ENCODE data around the gene HCFC2. TPM values are rescaled to one million over a fixed set of nuclear protein-coding genes. Genes with fewer than 3 reads are reported as not detected.
"Not testable (repeated sequence)": the region's sequence is repeated elsewhere in the genome, so short reads cannot be mapped to it uniquely, and the experiment has no call there.

Gene HCFC2
- total RNA-seq, 1 experiment from 2014 or later = 9.4 TPM

DNA sequence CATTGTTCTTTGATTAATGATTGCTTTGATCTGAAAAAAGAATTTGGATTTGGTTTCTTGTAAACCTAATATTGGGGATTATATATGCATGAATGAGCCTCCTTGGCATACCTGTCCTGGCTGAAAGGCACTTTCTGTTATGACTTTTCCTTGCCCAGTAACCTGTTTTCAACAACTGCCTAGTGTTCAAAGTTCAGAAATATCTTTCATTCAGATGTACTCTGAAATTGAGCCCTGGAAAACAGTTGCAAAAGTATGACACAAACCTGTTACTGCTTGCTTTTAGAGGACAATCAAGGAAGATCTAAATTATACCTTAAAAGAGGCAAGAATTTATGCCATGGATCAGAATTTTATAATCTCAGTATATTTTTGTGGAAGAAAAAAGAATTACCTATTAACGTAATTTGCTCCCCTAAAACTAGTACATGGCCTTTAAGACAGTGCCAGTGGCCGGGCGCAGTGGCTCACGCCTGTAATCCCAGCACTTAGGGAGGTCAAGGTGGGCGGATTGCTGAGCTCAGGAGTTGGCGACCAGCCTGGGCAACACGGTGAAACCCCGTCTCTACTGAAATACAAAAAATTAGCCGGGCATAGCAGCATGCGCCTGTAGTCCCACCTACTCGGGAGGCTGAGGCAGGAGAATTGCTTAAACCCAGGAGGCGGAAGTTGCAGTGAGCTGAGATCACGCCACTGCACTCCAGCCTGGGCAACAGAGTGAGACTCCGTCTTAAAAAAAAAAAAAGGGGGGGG, 50.7 kb downstream of the HCFC2 start:
- DNase-seq (ENCODE audit: low read depth) = not testable (repeated sequence)

DNA sequence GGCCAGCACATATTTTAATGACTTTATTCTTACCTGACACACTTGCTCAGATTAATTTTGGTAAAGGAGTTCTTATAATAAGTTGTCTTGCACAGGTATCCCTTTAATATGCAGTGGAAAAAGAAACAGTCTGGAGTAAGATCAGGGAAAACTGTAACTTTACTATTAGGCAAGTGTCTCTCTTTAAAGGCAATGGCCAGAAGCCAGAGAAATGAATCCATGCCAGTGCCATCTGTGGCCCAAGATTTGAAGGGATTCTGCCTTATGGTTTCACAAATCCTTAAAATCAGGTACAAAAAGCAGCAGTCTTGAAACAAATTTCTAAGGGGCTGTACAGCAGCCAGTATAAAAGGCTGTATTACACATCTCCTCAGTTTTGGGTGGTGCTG, 51.2 kb downstream of the HCFC2 start:
- DNase-seq (ENCODE audit: low read depth) = no peak

DNA sequence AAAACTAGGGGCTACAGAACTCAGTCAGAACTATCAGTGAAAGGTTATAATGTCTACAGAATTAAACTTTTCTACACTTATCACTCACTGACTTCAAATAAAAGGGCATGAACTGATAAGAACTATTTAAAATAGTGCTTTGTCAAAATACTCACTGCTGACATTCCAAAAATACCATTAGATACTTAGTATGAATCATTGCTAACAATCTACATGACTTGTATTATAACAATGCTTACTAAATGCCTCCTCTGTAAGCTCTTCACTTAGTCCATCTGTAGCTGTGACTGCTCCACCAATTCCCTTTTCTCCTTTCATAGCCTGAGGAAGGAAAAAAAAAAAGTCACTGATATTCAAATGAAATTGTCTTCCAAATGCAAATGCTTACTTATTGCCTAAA, 56.7 kb downstream of the HCFC2 start:
- peak; percentile 66 for DNase-seq (ENCODE audit: low read depth)

DNA sequence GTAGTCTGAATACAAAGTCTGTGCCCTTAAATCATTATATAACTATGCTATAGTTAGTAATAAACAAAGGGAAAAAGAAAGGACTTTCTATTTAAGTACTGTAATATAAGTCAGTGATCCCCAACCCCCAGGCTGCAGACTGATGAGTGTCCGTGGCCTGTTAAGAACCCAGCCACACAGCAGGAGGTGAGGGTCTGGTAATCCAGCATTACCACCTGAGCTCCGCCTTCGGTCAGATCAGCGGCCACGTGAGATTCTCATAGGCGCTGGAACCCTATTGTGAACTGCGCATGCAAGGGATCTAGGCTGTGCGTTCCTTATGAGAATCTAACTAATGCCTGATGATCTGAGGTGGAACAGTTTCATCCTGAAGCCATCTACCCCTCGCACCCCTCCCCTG, 58.0 kb downstream of the HCFC2 start:
- no peak for DNase-seq (ENCODE audit: low read depth)

DNA sequence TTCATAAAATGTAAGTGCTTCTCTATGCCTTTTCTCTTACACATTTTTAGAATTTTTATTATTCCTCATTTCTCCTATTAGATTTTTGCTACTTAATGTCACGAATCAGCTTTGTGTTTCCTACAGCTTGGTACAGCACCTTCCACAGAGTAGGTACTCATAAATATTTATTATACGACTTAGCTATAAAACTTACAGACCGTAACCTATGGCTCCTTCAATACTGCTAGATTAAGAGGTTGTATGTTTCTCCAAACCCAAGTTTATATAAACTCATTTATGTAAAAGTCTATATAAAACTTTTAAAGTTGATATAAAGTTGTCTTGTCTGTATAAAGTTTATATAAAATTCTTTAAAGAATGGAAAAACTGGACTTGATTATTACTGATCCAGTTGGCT, 62.2 kb downstream of the HCFC2 start:
- DNase-seq (ENCODE audit: low read depth) = no peak

DNA sequence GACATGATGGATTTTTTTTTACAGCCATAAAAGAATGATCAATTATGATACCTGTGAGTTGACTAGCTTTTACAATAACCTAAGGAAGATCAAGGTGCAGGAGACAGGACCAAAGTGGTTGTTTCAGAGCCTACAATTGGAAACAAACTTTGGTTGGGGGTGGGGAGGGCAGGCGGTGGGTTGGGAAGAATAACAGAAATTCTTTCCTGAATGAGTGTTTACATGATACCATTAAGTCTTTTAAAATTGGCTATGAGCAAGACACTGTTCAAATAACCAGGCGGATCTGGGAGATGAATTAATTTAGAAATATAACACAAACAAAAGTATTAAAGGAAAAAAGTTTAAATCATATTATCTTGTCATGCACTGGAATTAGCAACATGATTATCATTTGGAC, 66.4 kb downstream of the HCFC2 start:
- DNase-seq (ENCODE audit: low read depth) = no peak

DNA sequence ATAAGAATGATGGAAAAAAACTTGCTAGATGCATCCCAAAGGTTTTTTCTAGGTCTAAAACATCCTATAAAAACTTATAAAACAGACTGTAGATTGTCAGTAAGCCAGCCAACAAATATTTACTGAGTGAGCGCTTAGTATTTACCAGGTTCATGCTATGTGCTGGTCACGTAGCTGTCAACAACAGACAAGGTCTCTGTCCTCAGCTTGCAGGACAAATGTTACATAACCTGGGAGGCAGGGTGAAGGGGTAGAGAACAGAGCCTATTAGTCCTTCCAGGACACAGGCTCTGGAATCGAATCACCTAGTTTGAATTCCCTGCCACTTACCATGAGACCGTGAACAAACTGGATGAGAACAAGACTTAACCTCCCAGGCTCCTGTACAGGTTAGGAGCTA, 67.3 kb downstream of the HCFC2 start:
- DNase-seq (ENCODE audit: low read depth) = no peak

DNA sequence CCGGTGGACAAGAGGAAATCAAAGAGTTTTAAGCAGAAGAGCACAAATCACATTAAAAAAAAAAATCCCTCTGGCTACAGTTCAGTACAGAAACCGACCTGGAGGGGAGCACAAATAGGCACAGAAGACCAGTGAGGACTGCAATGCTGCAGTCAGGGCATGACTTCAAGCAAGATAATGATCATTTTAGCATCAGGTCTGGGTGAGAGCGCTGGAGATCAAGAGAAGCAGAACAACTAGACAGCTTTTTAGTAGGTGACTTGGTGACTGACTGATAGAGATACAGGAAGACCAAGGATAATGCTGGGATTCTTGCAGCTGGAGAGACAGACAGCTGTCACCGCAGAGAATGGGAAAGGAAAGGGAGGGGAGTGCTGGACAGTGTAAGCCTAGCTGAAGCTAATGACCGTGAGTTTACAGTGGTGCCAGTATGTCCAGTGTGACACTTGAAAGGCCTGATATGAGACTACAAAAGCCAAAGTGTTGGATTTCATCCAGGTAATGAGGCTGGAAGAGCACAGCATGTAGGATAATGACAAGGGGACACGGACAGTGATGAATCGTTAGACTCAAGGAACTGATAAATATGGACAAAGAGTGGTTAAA, 68.1 kb downstream of the HCFC2 start:
- no peak for DNase-seq (ENCODE audit: low read depth)

DNA sequence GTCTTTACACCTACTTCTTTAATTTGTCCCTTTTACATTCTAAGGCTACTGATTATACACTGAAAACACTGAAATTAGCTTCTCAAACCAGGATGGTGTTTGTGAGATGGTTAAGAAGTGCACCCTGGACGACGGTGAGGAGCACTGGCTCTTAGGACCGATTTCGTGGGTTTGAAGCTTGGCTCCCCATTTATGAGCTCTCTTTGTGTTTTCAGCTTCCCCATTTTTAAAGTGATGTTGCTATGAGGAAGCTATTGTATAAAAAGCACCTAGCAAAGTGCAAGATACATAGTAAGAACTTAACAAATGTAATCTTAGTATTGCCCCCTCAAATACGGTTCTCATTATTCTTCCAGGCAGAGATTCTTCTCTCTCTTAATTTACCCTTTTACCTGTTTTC, 69.0 kb downstream of the HCFC2 start:
- DNase-seq (ENCODE audit: low read depth) = no peak

DNA sequence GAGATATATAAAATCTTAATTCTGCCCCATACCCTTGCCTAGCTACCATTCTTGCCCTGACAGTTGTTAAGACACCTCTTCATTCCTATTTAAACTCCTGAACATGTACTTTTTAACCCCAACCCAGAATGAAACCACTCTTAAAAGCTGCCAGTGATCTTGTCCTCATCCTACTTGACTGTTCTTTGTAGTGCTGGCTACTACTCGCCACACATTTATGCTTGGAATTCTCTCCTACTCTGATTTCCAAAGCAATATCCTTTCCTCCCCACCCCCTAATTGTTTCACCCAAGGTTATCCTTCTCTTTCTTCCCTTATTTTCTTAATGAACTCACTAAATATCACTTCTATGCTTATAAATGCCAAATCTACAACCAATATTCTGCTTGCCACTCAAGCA, 69.5 kb downstream of the HCFC2 start:
- no peak for DNase-seq (ENCODE audit: low read depth)

DNA sequence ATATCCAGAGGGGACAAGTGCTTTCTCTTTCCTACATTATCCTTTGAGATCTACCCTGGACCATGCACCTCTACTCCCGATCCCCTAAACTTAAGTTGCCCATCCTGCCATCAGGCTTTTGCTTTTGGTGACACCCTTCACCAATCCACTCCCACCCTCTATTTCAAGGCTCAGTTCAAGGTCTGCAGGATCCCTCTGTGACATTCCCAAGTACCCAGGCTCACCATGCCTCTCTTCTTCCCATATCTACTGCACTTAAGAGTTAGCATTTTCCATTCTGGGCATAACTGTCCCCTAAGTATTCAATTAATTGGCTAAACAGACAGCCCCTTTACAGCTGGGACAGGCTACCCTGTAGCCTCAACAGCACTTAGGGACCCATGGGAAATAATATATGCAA, 70.6 kb downstream of the HCFC2 start:
- no peak for DNase-seq (ENCODE audit: low read depth)

DNA sequence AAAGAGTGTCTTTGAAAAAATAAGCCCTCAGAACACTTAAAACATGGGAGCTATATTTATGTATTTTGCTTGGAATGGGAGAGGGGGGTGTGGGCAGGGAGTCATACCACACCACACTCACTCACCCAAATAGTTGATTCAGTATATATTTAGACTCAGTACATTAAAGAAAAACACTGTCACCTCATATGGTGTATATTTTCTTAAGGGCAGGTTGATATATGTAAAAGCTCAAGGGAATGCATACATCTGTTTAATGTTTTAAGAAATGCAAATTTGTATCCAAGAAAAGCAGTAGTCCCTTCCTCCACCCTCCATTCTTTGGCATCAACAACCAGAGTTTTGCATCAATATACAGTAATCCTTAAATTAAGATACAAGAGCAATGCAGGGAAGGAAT, 72.2 kb downstream of the HCFC2 start:
- peak; percentile 13 for DNase-seq (ENCODE audit: low read depth)

DNA sequence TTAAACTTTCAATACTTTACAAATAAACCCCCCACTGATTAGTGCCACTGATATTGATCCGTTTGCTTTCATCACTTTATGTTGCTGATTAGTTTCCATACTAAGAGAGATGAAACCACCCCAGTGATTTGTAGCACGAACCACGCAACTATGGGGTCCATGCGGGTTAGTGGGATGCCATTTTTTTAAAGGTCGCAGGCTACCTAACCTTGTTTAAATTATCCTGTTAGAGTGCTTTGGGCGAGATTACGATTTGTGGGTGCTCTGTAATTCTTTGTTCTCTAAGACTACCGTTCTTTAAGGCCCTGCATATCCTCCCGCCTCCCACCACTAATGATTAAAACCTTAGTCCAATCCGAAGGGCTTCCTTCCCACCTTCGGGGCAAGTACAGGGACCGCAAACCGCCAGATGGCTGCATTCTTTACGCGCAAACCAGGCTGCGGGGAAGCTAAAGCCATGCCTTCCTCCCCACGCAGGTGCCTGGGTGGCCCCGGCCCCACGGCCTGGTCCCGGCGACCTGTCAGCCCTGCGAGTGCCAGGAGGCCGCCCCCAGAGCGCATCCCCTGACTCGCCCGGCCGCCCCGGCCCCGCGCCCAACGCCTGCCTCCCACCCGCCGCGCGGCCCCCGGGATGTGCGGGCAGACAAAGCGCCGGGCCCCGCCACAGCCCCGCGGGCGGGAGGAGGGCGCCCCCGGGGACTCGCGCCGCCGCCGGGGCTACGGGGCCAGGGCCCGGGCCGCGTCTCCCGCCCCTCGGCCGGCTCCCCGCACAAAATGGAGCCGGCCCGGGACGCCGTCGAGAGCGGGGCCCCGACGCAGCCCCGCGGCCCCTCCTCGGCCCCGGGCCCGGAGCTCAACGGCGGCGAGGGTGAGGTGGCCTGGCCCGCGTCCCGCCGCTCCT, 72.9 kb downstream of the HCFC2 start:
- peak; percentile 35 for DNase-seq (ENCODE audit: low read depth)

DNA sequence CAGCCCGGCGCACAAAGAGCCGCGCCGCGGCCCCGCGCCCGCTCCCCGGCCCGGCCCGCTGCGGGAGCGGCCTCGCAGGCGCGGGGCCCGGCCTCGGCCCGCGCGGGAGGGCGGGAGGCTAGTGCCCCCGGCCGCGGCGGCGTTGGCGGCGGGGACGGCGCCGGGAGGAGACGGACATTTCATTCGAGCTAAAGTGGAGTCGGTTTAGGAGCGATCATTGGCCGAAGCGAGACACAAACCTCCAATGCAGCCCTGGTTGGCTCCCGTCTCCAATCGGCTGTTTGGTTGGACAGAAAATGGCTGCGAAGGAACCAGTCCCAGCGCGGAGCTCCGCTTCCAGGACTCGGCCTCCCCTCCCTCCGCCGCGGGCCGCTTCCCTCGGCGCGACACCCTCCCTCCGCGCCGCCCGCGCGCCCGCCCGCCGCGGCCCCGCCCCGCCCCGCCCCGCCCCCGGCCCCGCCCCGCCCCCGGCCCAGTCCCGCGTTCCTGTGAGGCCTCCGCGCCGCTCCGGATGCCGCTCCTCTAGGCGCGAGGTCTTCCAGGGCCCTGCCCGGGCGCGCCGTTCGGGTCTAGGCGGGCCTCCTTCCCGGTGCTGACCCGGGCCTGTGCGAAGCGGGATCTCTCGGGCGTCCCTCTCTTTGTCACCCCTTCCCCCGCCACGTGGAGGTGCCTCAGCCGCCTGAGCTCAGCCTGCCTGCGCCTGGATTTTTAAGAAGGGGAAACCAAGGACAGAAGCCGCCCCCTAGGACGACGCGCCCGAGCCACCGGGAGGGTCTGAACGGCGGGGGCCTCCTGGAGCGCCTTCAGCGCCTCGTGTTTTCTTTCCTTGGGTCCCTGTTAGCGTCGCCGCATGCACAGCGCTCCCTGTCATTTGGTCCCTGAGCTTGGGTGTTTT, 73.8 kb downstream of the HCFC2 start, which contains the start of gene NFYB:
NFYB (minus strand) TSS at position 309 of the 895 bp plus-strand sequence. CDS start 2,757 bp downstream, outside the sequence.
- peak; percentile 94 for DNase-seq (ENCODE audit: low read depth)

DNA sequence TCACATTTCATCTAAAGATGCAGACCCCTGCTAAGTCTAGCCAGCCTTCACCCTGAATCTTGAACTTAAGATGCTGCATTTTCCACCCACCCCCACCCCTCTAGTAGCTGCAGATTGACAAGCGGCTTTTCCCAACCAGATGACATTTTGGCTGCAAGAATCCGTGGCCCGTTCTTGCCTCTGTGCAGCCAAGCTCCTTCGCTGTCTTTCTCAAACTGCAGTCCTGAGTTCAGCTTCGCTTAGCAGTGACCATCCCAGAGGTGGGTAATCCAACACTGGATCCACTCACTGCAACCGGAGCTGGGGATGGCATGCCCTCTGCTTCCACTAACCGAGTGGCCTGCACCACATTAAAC, 74.4 kb downstream of the HCFC2 start:
- no peak for DNase-seq (ENCODE audit: low read depth)

DNA sequence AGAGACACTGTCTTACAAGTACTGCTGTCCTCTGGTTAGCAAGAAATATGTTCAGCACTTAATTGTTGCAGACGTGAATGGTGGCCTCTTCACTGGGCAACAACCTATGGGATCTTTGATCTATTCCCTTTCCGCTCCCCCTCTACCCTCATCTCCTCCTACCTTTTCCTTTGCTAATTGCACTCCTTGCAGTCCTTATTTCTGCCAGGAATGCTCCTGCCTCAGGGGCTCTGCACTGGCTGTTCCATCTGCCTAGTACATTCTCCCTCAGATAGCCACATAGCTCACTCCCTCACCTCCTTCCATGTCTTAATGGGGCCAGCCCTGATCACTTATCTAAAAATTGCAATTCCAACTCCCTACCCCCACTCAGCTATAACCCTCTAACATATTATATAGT, 78.2 kb downstream of the HCFC2 start:
- no peak for DNase-seq (ENCODE audit: low read depth)

DNA sequence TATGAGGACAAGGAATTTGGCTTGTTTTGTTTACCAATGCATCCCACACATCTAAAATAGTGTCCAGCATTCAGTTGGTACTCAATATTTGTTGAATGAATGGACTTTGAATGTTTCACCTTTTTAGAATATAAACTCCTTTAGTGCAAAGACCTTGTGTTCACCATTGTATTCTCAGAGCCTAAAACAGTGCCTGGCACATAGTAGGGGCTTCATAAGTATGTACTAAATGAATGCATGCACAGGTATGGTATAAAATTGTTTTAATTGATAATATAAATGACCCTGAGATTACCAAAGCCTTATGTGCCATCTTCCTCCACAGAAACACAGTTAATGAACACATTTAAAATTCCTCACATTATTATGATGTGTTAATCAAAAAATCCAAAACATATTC, 78.7 kb downstream of the HCFC2 start:
- no peak for DNase-seq (ENCODE audit: low read depth)

DNA sequence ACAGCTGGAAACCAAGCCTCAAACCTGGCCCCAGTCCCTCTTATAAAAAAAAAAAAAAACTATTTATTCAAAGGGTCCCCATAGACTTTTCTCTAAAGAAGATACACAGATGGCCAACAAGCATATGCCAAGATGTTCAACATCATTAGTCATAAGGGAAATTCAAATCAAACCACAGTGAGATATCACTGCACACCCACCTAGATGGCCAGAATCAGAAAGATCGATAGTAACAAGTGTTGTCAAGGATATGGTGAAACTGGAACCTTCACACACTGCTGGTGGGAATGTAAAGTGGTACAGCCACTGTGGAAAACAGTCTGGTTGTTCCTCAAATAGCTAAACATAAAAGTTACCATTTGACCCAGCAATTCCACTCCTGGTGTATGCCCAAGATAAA, 79.6 kb downstream of the HCFC2 start:
- DNase-seq (ENCODE audit: low read depth) = no peak

DNA sequence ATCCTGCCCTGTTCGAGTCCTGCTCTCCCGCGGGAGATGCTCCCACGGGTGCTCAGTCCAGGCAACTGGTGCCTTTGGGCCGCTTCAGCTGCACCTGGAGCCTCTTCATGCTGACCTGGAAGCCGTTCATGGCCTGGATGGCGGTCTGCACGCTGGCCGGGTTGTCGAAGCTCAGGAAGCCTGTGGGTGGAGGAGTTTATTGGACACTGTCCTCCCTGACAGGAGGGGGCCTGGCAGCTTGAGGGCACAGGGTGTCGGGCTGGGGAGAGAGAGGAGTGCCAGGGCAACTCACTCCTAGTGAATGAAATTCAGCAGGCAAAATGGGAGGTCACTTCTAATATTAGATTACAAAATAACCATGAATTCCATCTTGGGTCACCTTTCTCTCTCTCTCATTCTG, 83.0 kb downstream of the HCFC2 start:
- no peak for DNase-seq (ENCODE audit: low read depth)

DNA sequence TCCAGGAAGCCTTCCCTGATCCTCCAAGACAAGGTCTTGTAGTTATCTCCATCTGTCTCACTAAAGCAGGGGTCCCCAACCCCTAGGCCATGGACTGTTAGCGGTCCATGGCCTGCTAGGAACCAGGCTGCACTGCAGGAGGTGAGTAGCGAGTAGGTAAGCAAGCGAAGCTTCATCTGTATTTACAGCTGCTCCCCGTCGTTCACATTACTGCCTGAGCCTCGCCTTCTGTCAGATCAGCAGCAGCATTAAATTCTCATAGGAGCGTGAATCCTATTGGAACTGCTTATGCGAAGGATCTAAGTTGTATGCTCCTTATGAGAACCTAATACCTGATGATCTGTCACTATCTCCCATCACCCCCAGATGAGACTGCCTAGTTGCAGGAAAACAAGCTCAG, 86.1 kb downstream of the HCFC2 start:
- no peak for DNase-seq (ENCODE audit: low read depth)

DNA sequence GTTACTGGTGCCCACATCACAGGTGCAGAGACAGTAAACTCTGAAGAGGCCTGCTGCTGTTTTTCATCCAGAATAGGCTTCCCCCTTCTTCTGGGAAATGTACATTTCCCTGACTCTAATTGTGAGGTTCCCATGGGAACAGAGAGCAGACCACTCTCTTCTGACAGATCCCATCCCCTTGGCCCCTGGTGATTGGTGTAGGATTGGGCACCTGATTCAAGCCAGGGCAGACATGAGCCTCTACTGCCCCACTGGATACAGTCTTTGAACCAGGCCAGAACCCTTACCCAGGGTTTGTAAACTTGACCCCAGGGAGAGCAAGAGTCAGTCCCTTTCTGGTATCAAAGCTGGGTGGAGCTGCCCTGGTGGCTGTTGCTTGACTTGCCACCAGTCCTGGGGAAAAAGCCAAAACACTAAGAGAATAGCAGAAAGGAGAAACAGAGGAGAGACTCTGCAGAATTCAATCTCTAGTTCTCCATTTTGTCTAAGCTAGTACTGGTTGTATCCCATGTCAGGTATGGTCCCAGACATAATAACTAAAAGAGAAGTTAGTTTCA, 88.4 kb downstream of the HCFC2 start:
- no peak for DNase-seq (ENCODE audit: low read depth)
